GM12878 (cell line): Measurements from ENCODE around the gene RAD51B. TPM values are rescaled to one million over a fixed set of nuclear protein-coding genes. Genes with fewer than 3 reads are reported as not detected.

Experiments
- ATAC-seq: fragments of 200-7000 bp; cut with Tn5 transposase; 3 replicates; pipeline ENCODE4 v1.9.1; 2020; ENCODE audit warnings: mild to moderate bottlenecking, moderate library complexity
- BruUV-seq: library from RNA; stranded (reverse); fragments of 400-500 nt; replicated peaks from 2 replicates; lab custom pipeline; 2021; lab: Mats Ljungman, UMichigan
- CTCF ChIA-PET: fragments of 300-600 bp; sonication (Branson Sonifier 250); formaldehyde crosslinking; extraction: SDS; loops from one replicate; lab custom pipeline; 2021; ENCODE audit warnings: inconsistent platforms; lab: Yijun Ruan, JAX
- POLR2A ChIA-PET: fragments of 350-600 bp; formaldehyde crosslinking; extraction: SDS; loops from one replicate; lab custom pipeline; 2021; ENCODE audit warnings: inconsistent platforms; lab: Charles Lee
- RAD21 ChIA-PET: fragments of 300-600 bp; sonication (Branson Sonifier 250); formaldehyde crosslinking; loops from one replicate; lab custom pipeline; 2023; ENCODE audit warnings: antibody characterized with exemption; ENCODE audit not compliant: unreplicated experiment; lab: Charles Lee
- SMC1A ChIA-PET: fragments of 300-600 bp; sonication (Branson Sonifier 250); formaldehyde crosslinking; loops from one replicate; lab custom pipeline; 2023; ENCODE audit not compliant: unreplicated experiment, uncharacterized antibody; lab: Charles Lee
- DNase-seq: peaks from one replicate; pipeline ENCODE4 v3.0.0-alpha.2; 2011; ENCODE audit warnings: low read depth, low spot score
- FAIRE-seq: peaks from 3 replicates; lab custom pipeline; 2011; peaks lifted over from hg19 to GRCh38; lab: Jason Lieb, UNC
- H2AFZ ChIP-seq: 2 replicates; pipeline ENCODE4 v1.6.0; 2011; ENCODE audit warnings: low read depth, low read length, control low read depth; ENCODE audit not compliant: control insufficient read depth
- H3K27ac ChIP-seq: 2 replicates; pipeline ENCODE4 v1.5.1; 2011; ENCODE audit warnings: control low read depth; ENCODE audit not compliant: control insufficient read depth, insufficient read depth
- H3K27me3 ChIP-seq, 2 experiments: replicated peaks in 1 of 2; 2 replicates each; pipeline versions ENCODE4 v1.6.0 to v1.6.1; 2011; ENCODE audit warnings: low read length in 1 of 2; ENCODE audit not compliant: control insufficient read depth in 2 of 2, insufficient read depth in 2 of 2
- H3K36me3 ChIP-seq, 2 experiments: 2 replicates each; pipeline ENCODE4 v1.5.1; 2011; ENCODE audit warnings: low read length in 1 of 2; ENCODE audit not compliant: control insufficient read depth in 2 of 2, insufficient read depth in 2 of 2
- H3K4me1 ChIP-seq: 2 replicates; pipeline ENCODE4 v1.6.1; 2011; ENCODE audit warnings: mild to moderate bottlenecking, low read length, moderate library complexity, mixed read lengths; ENCODE audit not compliant: control insufficient read depth, insufficient read depth
- H3K4me2 ChIP-seq: 2 replicates; pipeline ENCODE4 v1.6.0; 2011; ENCODE audit warnings: control low read depth; ENCODE audit not compliant: control insufficient read depth, insufficient read depth
- H3K4me3 ChIP-seq: fragments of 200-600 bp; sonication (generic); 2 replicates; pipeline ENCODE4 v1.5.1; 2016
- H3K79me2 ChIP-seq: 2 replicates; pipeline ENCODE4 v1.6.0; 2011; ENCODE audit warnings: low read length; ENCODE audit not compliant: control insufficient read depth, insufficient read depth
- H3K9ac ChIP-seq: 2 replicates; pipeline ENCODE4 v1.8.0; 2011; ENCODE audit warnings: low read length, control low read depth, mixed read lengths; ENCODE audit not compliant: control insufficient read depth, insufficient read depth
- H3K9me3 ChIP-seq: replicated peaks from 3 replicates; pipeline ENCODE4 v1.5.1; 2011; ENCODE audit warnings: mild to moderate bottlenecking, low read length; ENCODE audit not compliant: control insufficient read depth, insufficient read depth
- H4K20me1 ChIP-seq: 2 replicates; pipeline ENCODE4 v1.6.0; 2011; ENCODE audit not compliant: control insufficient read depth, insufficient read depth
- BRCA1 ChIP-seq: IDR thresholded peaks from 2 replicates; pipeline ENCODE4 v1.6.1; 2011; ENCODE audit warnings: low read depth, low read length, improper control_type of control experiment
- ZNF622 ChIP-seq: fragments of 450-650 bp; IDR thresholded peaks from 2 replicates; pipeline ENCODE4 v1.6.1; 2017; ENCODE audit warnings: mild to moderate bottlenecking, inconsistent platforms
- WGBS: methylation state at CpG from one replicate; pipeline ENCODE4 v1.1.6; 2016; ENCODE audit warnings: low lambda C conversion rate; ENCODE audit not compliant: insufficient replicate concordance, insufficient coverage; ENCODE audit errors: missing lambda C conversion rate; 5-methylcytosine and 5-hydroxymethylcytosine counted together
- in situ Hi-C: fragments of 300-500 bp; cut with MboI; formaldehyde crosslinking; loops from 9 replicates; pipeline ENCODE4 v1.14.3; 2018; ENCODE audit warnings: mixed read lengths
- intact Hi-C: fragments of 100-400 bp; cut with micrococcal nuclease; formaldehyde crosslinking; loops from one replicate; pipeline ENCODE4 v1.14.2; 2022; ENCODE audit not compliant: unreplicated experiment
- polyA plus RNA-seq, 11 experiments: library from polyadenylated mRNA; depleted of rRNA in 4 of 11; unstranded in 6 of 11; stranded (reverse) in 5 of 11; fragments of >200 nt; fragmentation: Nextera tagmentation in 4 of 11; fragmentation: Illumina TruSeq in 1 of 11; extraction: Ambion mirVana in 4 of 11; extraction: Trizol in 1 of 11; gene quantifications; 1 replicate in 1 of 11; 2 replicates in 10 of 11; pipeline versions ENCODE4 v1.2.1 to v1.2.3, GENCODE V29; 2011 to 2016; ENCODE audit warnings: inconsistent platforms in 2 of 11, missing spikeins in 2 of 11, low read depth in 1 of 11
- total RNA-seq, 4 experiments: library from RNA; depleted of rRNA in 3 of 4; stranded (reverse); fragments of >200 nt in 3 of 4; fragmentation: Illumina TruSeq in 1 of 4; extraction: Trizol in 1 of 4; gene quantifications; 2 replicates each; pipeline versions ENCODE4 v1.2.1 to v1.2.3, GENCODE V29; 2013 to 2021
- TF ChIP-seq, protein P1 (sequence below): IDR thresholded peaks from 2 replicates; pipeline ENCODE4 v1.6.1; 2011; ENCODE audit warnings: borderline replicate concordance, low read depth, mild to moderate bottlenecking, moderate library complexity, low read length; ENCODE audit not compliant: insufficient read depth, poor library complexity, severe bottlenecking

RAD51B gene
- total and polyA plus RNA-seq, 10 of the 15 experiments (the other 5 are each of a cell fraction or from before 2014, with no cell fraction given), result 9.8 to 26.8 (median 21.3) TPM

- Histone ChIP-seq H2AFZ (no peak overlapping the region), H3K79me2 (no peaks in the 10 kb centered on the region), H3K9ac (no peak overlapping the region), H3K4me3 (no peak overlapping the region), H3K27ac (no peak overlapping the region), H3K36me3 (no peaks in the 10 kb centered on the region), H3K9me3 (no peaks in the 10 kb centered on the region), H3K4me2 (no peak overlapping the region), H4K20me1 (no peaks in the 10 kb centered on the region), H3K4me1 (no peaks in the 10 kb centered on the region), H3K27me3 (no peaks in the 10 kb centered on the region)
- BruUV-seq, result no TSS peak
- ChIA-PET RAD21 (no interaction called here), SMC1A (interaction anchor here (1.1 to 1.6 kb wide), 3 partner anchors 12 to 16 kb away, joined by 3 to 4 read pairs (median 3); no protein-coding TSS in a partner anchor), CTCF (no interaction called here), POLR2A (no interaction called here)
- intact Hi-C loops, result no loop called here
- TF ChIP-seq BRCA1, result no peak
- TF ChIP-seq, protein P1, sequence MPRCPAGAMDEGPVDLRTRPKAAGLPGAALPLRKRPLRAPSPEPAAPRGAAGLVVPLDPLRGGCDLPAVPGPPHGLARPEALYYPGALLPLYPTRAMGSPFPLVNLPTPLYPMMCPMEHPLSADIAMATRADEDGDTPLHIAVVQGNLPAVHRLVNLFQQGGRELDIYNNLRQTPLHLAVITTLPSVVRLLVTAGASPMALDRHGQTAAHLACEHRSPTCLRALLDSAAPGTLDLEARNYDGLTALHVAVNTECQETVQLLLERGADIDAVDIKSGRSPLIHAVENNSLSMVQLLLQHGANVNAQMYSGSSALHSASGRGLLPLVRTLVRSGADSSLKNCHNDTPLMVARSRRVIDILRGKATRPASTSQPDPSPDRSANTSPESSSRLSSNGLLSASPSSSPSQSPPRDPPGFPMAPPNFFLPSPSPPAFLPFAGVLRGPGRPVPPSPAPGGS, result no peak
- DNase-seq, result no peak
- in situ Hi-C loops, result no loop called here
- ATAC-seq, result no peak
- no peak for FAIRE-seq
- WGBS, result 100% methylated on average over 1 of the region's 1 CpG
These were observed 188.9 kb downstream of the RAD51B start for GRCh38 chr14:68008491-68008890.

- CTCF ChIA-PET, result interaction anchor here (0.7 to 2.5 kb wide), 7 partner anchors 9 to 77 kb away, joined by 3 to 6 read pairs (median 4); no protein-coding TSS in a partner anchor
- WGBS, result 94% methylated on average over 4 of the region's 4 CpGs
- Histone ChIP-seq H3K4me3 (no peak overlapping the region), H2AFZ (no peak overlapping the region), H3K79me2 (no peaks in the 10 kb centered on the region), H3K27me3 (no peaks in the 10 kb centered on the region), H3K9me3 (no peaks in the 10 kb centered on the region; the same call in 2 of the 3 replicates)
- RAD21 ChIA-PET, result no interaction called here
- no TSS peak for BruUV-seq
- TF ChIP-seq ZNF622, result no peak
- TF ChIP-seq, all 136 proteins: peak for 0
- ChIA-PET SMC1A (interaction anchor here (0.9 to 1.5 kb wide), 6 partner anchors 10 to 192 kb away, joined by 3 read pairs; no protein-coding TSS in a partner anchor), POLR2A (no interaction called here)
- FAIRE-seq (no peak), ATAC-seq (no peak), DNase-seq (no peak)
- no peak overlapping the region for H3K9ac ChIP-seq
- H3K4me2 ChIP-seq, result no peak overlapping the region
- no peaks in the 10 kb centered on the region for H4K20me1 ChIP-seq
- intact Hi-C loops, result no loop called here
- no peaks in the 10 kb centered on the region for H3K36me3 ChIP-seq
- in situ Hi-C loops, result no loop called here
- no peak overlapping the region for H3K27ac ChIP-seq
- H3K4me1 ChIP-seq, result no peaks in the 10 kb centered on the region
These were observed 191.9 kb downstream of the RAD51B start for GRCh38 chr14:68011406-68012028.
